ENCODE results near the gene AMIGO3.

Gene AMIGO3

GRCh38 chr3:49717959-49718857 is 1.3 kb downstream of the AMIGO3 start:
- Histone ChIP-seq H3K36me3 (ENCODE audit: insufficient read depth, low read length) (no peaks in the 10 kb centered on the region), H3K4me3 (ENCODE audit: low read depth, low read length) (no peak overlapping the region), H3K27me3 (ENCODE audit: insufficient read depth, low read length) (no peaks in the 10 kb centered on the region), H2AFZ (ENCODE audit: low read length, unreplicated experiment) (no peak overlapping the region), H3K79me2 (ENCODE audit: control insufficient read depth, insufficient read depth, low read length, unreplicated experiment) (peaks cover 11% of the 10 kb centered on the region), H3K4me1 (ENCODE audit: control insufficient read depth, insufficient read depth, low read length, unreplicated experiment) (peaks cover 8% of the 10 kb centered on the region), H3K27ac (ENCODE audit: low read depth, low read length) (no peak overlapping the region)

- H3K36me3 ChIP-seq (ENCODE audit: insufficient read depth, low read length) = no peaks in the 10 kb centered on the region
- H3K27me3 ChIP-seq (ENCODE audit: insufficient read depth, low read length) = no peaks in the 10 kb centered on the region
- no peak overlapping the region for H2AFZ ChIP-seq (ENCODE audit: low read length, unreplicated experiment)
- H3K79me2 ChIP-seq (ENCODE audit: control insufficient read depth, insufficient read depth, low read length, unreplicated experiment) = peaks cover 3% of the 10 kb centered on the region
- H3K4me3 ChIP-seq (ENCODE audit: low read depth, low read length) = no peak overlapping the region
- peaks cover under 1% of the 10 kb centered on the region for H3K4me1 ChIP-seq (ENCODE audit: control insufficient read depth, insufficient read depth, low read length, unreplicated experiment)
- H3K27ac ChIP-seq (ENCODE audit: low read depth, low read length) = no peak overlapping the region
Measured at GRCh38 chr3:49717211-49717958, 2.1 kb downstream of the AMIGO3 start.

GRCh38 chr3:49716691-49717210 is 2.7 kb downstream of the AMIGO3 start:
- H3K4me1 ChIP-seq (ENCODE audit: control insufficient read depth, insufficient read depth, low read length, unreplicated experiment) = no peaks in the 10 kb centered on the region
- H3K27me3 ChIP-seq (ENCODE audit: insufficient read depth, low read length) = no peaks in the 10 kb centered on the region
- H3K4me3 ChIP-seq (ENCODE audit: low read depth, low read length) = no peak overlapping the region
- no peaks in the 10 kb centered on the region for H3K36me3 ChIP-seq (ENCODE audit: insufficient read depth, low read length)
- H3K79me2 ChIP-seq (ENCODE audit: control insufficient read depth, insufficient read depth, low read length, unreplicated experiment) = no peaks in the 10 kb centered on the region
- H3K27ac ChIP-seq (ENCODE audit: low read depth, low read length) = no peak overlapping the region
- no peak overlapping the region for H2AFZ ChIP-seq (ENCODE audit: low read length, unreplicated experiment)

GRCh38 chr3:49716169-49716568 is 3.3 kb downstream of the AMIGO3 start:
- Histone ChIP-seq H2AFZ (ENCODE audit: low read length, unreplicated experiment) (no peak overlapping the region), H3K79me2 (ENCODE audit: control insufficient read depth, insufficient read depth, low read length, unreplicated experiment) (no peaks in the 10 kb centered on the region), H3K4me1 (ENCODE audit: control insufficient read depth, insufficient read depth, low read length, unreplicated experiment) (no peaks in the 10 kb centered on the region), H3K27ac (ENCODE audit: low read depth, low read length) (no peak overlapping the region), H3K4me3 (ENCODE audit: low read depth, low read length) (no peak overlapping the region), H3K27me3 (ENCODE audit: insufficient read depth, low read length) (no peaks in the 10 kb centered on the region), H3K36me3 (ENCODE audit: insufficient read depth, low read length) (no peaks in the 10 kb centered on the region)

- no peak overlapping the region for H2AFZ ChIP-seq (ENCODE audit: low read length, unreplicated experiment)
- no peak overlapping the region for H3K4me3 ChIP-seq (ENCODE audit: low read depth, low read length)
- no peaks in the 10 kb centered on the region for H3K4me1 ChIP-seq (ENCODE audit: control insufficient read depth, insufficient read depth, low read length, unreplicated experiment)
- H3K79me2 ChIP-seq (ENCODE audit: control insufficient read depth, insufficient read depth, low read length, unreplicated experiment) = no peaks in the 10 kb centered on the region
- no peak overlapping the region for H3K27ac ChIP-seq (ENCODE audit: low read depth, low read length)
- H3K36me3 ChIP-seq (ENCODE audit: insufficient read depth, low read length) = no peaks in the 10 kb centered on the region
- H3K27me3 ChIP-seq (ENCODE audit: insufficient read depth, low read length) = no peaks in the 10 kb centered on the region
Measured at GRCh38 chr3:49715611-49716121, 3.8 kb downstream of the AMIGO3 start.

- H3K27me3 ChIP-seq (ENCODE audit: insufficient read depth, low read length) = no peaks in the 10 kb centered on the region
- H3K79me2 ChIP-seq (ENCODE audit: control insufficient read depth, insufficient read depth, low read length, unreplicated experiment) = no peaks in the 10 kb centered on the region
- H3K27ac ChIP-seq (ENCODE audit: low read depth, low read length) = no peak overlapping the region
- no peaks in the 10 kb centered on the region for H3K4me1 ChIP-seq (ENCODE audit: control insufficient read depth, insufficient read depth, low read length, unreplicated experiment)
- no peaks in the 10 kb centered on the region for H3K36me3 ChIP-seq (ENCODE audit: insufficient read depth, low read length)
- H3K4me3 ChIP-seq (ENCODE audit: low read depth, low read length) = no peak overlapping the region
- no peak overlapping the region for H2AFZ ChIP-seq (ENCODE audit: low read length, unreplicated experiment)
Measured at GRCh38 chr3:49714728-49715550, 4.5 kb downstream of the AMIGO3 start.

- Histone ChIP-seq H3K27ac (ENCODE audit: low read depth, low read length) (no peak overlapping the region), H2AFZ (ENCODE audit: low read length, unreplicated experiment) (no peak overlapping the region), H3K27me3 (ENCODE audit: insufficient read depth, low read length) (no peaks in the 10 kb centered on the region), H3K4me1 (ENCODE audit: control insufficient read depth, insufficient read depth, low read length, unreplicated experiment) (no peaks in the 10 kb centered on the region), H3K79me2 (ENCODE audit: control insufficient read depth, insufficient read depth, low read length, unreplicated experiment) (no peaks in the 10 kb centered on the region), H3K36me3 (ENCODE audit: insufficient read depth, low read length) (no peaks in the 10 kb centered on the region), H3K4me3 (ENCODE audit: low read depth, low read length) (no peak overlapping the region)
Measured at GRCh38 chr3:49713336-49714105, 6.0 kb downstream of the AMIGO3 start.

- H3K79me2 ChIP-seq (ENCODE audit: control insufficient read depth, insufficient read depth, low read length, unreplicated experiment) = no peaks in the 10 kb centered on the region
- H3K4me3 ChIP-seq (ENCODE audit: low read depth, low read length) = no peak overlapping the region
- no peaks in the 10 kb centered on the region for H3K4me1 ChIP-seq (ENCODE audit: control insufficient read depth, insufficient read depth, low read length, unreplicated experiment)
- no peak overlapping the region for H2AFZ ChIP-seq (ENCODE audit: low read length, unreplicated experiment)
- H3K36me3 ChIP-seq (ENCODE audit: insufficient read depth, low read length) = no peaks in the 10 kb centered on the region
- H3K27me3 ChIP-seq (ENCODE audit: insufficient read depth, low read length) = no peaks in the 10 kb centered on the region
- no peak overlapping the region for H3K27ac ChIP-seq (ENCODE audit: low read depth, low read length)
Measured at GRCh38 chr3:49712631-49713317, 6.7 kb downstream of the AMIGO3 start.

- Histone ChIP-seq H3K79me2 (ENCODE audit: control insufficient read depth, insufficient read depth, low read length, unreplicated experiment) (no peaks in the 10 kb centered on the region), H3K27ac (ENCODE audit: low read depth, low read length) (no peak overlapping the region), H3K27me3 (ENCODE audit: insufficient read depth, low read length) (no peaks in the 10 kb centered on the region), H3K4me3 (ENCODE audit: low read depth, low read length) (no peak overlapping the region), H3K4me1 (ENCODE audit: control insufficient read depth, insufficient read depth, low read length, unreplicated experiment) (no peaks in the 10 kb centered on the region), H3K36me3 (ENCODE audit: insufficient read depth, low read length) (no peaks in the 10 kb centered on the region), H2AFZ (ENCODE audit: low read length, unreplicated experiment) (no peak overlapping the region)
Measured at GRCh38 chr3:49712166-49712565, 7.3 kb downstream of the AMIGO3 start.
